HG03039 (cell line): ENCODE measurements around the gene SOWAHC.
"Not testable (repeated sequence)": the region's sequence is repeated elsewhere in the genome, so short reads cannot be mapped to it uniquely, and the experiment has no call there.

Source experiments
- ATAC-seq: cut with Tn5 transposase; IDR thresholded peaks from one replicate; pipeline ENCODE4 v1.9.1; 2021; ENCODE audit warnings: mild to moderate bottlenecking, moderate library complexity; ENCODE audit not compliant: unreplicated experiment

SOWAHC gene

DNA sequence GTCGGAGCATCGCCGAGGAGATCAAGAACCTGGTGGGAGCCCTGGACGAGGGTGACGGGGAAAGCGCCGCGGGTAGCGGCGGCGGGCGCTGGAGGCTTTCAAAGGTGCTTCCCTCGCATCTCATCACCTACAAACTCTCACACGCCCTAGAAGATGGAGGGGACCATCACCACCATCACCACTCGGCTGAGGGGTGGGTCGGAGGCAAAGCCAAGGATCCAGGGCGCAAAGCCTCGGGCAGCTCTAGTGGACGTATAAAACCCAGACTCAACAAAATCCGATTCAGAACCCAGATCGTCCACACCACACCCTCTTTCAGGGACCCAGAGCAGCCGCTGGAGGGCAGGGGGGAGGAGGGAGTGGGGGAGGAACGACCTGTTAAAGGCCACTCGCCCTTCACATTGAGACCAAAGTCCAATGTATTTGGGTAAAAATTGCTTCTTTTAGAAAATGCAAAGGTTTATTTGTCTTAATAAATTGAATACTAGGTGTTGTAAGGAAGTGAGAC is 1.5 kb downstream of the SOWAHC start:
- ATAC-seq = no peak

DNA sequence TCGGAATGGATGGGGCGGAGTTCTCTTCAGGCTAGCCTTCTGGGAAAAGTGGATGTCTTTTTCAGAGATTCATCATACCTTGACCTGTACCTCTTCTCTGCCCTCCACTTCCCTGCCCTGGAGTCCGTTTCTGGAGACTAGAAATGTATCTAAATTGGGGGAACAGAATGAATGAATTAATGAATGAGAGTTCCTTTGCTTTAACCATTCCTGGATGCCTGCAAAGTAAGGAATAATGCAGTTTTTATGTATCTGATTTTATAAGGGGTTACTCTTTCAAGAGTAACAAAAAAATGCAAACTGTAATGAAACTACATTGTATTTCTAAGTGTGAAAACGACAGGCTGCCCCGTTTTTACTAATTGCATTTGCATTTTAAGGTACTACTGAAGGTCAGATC is 2.0 kb downstream of the SOWAHC start:
- ATAC-seq = no peak

GRCh38 chr2:109619032-109619615 is 5.0 kb downstream of the SOWAHC start:
- no peak for ATAC-seq

- no peak for ATAC-seq
These were observed 9.1 kb downstream of the SOWAHC start for GRCh38 chr2:109623297-109623696.

DNA sequence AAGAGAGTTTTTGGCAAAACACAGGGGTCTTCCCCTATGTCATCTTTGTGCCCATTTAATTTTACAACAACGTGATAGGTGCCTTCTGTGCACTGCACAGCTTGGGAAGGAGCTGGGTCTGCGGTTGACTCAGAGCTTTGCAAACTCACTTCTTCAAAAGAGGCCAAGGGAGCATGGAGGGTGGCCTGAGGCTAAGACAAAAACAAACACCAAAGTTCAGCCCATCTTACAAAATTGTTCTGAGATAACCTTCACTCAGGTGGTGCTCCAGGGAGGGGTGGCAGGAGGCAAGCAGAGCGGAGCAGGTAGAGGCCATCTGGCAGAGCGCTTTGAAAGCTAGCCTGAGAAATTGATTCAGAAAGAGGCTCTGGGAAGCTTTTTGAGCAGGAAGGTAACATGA is 9.8 kb downstream of the SOWAHC start:
- no peak for ATAC-seq

DNA sequence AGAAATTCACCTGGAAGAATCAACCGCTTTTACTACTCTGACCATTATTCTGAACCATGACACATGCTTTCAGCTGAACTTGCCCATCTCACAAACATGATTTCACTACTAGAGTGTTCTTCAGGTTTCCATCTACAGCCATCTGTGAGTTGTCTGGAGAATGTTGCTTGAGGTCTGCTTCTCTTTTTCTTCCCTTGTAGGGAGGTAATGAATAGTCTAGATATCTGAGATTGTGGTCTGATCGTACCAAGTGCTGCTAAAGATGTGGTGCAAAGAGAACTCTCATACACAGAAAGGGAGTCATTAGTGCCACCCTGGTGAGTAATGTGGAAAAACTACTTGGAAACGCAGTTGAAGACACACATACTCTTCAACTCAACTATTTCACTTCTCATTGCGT is 10.2 kb downstream of the SOWAHC start:
- no peak for ATAC-seq

- not testable (repeated sequence) for ATAC-seq
These were observed 14.2 kb downstream of the SOWAHC start for GRCh38 chr2:109628321-109628720.

DNA sequence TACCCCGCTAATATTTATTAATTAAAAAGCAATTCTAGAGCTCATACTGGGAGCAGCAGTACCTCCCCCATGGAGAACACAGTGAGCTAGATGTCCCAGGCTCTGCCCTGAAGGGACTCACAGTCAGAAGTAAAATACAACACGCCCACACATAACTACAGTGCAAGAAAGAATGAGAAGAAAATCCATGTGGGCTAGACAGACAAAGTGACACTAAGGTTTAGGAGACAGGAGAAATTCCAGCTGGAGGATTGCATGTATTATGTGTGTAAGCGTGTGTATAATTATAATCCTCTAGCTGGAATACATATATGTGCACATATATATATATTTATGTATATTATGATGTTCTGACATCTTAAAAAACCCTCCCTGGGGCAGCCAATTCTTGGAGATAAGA is 15.7 kb downstream of the SOWAHC start:
- no peak for ATAC-seq

- no peak for ATAC-seq
These were observed 16.6 kb downstream of the SOWAHC start for GRCh38 chr2:109630441-109631430.

DNA sequence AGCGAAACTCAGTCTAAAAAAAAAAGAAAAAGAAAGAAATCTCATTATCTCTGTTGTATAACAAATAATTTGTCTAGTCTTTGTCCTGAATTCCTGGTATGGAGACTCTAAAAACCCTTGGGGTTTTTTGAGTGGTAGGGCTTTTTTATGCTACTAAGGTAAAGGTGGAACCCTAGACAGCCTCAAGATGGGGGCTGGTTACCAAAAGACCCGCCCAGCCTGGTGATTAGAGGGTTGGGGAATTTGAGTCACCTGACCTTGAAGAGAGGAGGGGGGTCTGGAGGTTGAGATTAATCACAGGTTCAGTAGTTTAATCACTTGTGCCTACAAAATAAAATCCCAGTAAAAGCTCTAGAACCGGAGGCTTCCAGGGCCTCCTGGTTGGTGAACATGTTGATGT is 17.6 kb downstream of the SOWAHC start:
- ATAC-seq = no peak

- ATAC-seq = no peak
These were observed 18.1 kb downstream of the SOWAHC start for GRCh38 chr2:109632158-109632789.

DNA sequence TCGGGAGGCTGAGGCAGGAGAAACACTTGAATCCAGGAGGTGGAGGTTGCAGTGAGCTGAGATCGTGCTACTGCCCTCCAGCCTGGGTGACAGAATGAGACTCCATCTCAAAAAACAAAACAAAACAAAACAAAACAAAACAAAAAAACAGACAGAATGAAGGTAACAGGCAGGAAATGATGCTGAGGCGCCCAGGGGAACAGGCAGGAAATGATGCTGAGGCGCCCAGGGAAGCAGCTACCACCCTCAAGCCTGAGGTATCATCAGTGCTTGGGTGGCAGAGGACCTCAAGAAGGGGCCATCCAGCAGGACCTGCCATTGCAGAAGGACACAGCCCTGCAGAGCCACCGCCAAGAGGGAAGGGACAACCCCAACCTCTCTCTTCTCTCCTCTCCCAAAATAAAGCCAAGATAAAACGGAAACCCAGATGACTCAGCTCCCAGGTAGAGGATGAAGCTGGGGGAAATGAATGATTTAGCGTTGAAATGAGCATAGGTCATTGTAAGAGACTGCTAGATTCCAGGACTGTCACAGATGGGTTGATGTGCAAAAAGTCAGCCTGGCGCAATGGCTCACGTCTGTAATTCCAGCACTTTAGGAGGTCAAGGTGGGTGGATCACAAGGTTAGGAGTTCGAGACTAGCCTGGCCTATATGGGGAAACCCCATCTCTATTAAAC is 19.3 kb downstream of the SOWAHC start:
- no peak for ATAC-seq

GRCh38 chr2:109635426-109636304 is 21.5 kb downstream of the SOWAHC start:
- ATAC-seq = no peak

DNA sequence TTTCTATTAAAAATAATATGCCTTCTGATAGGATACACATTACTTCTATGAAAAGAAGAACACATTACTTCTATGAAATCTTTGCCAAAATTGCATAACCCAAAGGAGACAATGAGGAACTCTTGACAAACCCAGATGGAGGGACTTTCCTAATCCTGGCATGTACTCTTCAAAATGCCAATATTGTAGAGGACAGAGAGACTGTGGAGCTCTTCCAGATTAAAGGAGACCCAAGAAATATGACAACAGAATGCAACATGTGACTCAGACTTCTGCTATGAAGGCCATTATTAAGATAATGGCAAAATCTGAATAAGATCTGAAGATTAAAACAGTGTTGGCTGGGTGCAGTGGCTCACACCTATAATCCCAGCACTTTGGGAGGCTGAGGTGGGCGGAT is 22.2 kb downstream of the SOWAHC start:
- ATAC-seq = no peak

- peak; percentile 80 for ATAC-seq
These were observed 23.8 kb downstream of the SOWAHC start for GRCh38 chr2:109637749-109638570.

DNA sequence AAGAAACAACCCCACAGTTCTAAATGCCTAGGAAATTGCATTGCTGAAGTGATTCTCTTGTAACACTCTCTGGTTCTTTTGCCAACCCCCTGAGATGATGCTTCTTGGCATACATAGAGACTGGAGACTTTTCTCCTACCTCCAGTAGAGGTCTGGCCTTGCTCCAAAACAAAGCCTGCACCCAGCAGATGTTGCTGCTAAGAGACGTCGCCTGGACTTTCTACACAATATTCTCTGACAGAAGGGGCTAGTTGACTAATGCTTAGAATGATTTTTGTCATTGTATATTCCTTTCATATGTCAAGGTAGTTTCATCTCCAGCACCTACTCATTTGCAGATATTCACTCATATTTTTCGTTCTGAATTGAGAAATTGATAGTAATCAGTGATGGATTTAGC is 24.6 kb downstream of the SOWAHC start:
- no peak for ATAC-seq

DNA sequence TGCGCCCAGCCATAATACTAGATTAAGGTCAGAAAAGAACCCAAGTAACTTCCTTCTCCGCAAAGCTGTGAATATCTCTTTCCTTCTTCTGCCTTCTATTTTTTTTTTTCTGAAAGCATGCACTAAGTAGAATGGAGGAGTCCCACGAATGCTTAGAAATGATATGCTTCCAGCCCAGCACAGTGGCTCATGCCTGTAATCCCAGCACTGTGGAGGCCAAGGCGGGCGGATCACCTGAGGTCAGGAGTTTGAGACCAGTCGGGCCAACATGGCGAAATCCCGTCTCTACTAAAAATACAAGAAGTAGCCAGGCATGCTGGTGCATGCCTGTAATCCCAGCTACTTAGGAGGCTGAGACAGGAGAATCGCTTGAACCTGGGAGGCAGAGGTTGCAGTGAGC is 25.8 kb downstream of the SOWAHC start:
- ATAC-seq = not testable (repeated sequence)

DNA sequence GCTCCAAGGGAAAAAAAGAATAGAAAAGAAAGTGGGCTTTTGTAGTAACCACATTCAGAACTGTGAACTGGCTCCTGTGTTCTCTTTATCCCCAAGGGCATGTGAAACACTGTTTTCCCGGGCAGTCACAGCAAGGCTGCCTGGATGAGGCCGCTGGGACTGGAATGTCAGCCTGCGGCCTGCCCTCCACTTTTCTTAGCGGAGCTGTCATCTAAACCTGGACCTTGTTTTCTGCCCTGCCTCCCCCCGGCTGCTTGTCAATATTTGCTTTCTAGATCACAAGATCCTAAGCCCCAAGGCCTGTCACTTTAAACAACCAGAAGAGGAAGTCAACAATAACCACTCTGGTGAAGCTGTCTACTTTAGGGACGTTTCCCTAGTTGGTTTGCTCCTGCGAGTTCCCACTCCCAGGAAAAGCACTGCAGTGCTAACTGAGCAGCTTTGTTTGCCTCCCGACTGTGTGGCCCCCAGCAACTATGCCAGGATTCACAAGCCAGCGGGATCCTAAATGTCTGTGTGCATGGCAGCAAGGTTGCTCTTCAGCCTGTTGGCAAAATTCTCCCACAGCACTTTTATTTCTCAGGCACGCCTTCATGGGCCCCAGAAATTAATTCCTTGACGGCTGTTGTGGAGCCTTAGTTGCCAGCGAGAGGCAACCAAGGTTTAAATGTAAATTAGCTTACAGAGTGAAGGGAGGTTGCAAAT is 30.6 kb downstream of the SOWAHC start:
- ATAC-seq = no peak
